GM19239 (cell line): ENCODE data around the gene PSMA7.

ENCODE experiments used
- DNase-seq: peaks from one replicate; pipeline ENCODE4 v3.0.0; 2011; ENCODE audit warnings: low spot score; ENCODE audit not compliant: insufficient read length
- FAIRE-seq: peaks from 2 replicates; lab custom pipeline; 2011; peaks lifted over from hg19 to GRCh38; lab: Jason Lieb, UNC

PSMA7 gene

DNA sequence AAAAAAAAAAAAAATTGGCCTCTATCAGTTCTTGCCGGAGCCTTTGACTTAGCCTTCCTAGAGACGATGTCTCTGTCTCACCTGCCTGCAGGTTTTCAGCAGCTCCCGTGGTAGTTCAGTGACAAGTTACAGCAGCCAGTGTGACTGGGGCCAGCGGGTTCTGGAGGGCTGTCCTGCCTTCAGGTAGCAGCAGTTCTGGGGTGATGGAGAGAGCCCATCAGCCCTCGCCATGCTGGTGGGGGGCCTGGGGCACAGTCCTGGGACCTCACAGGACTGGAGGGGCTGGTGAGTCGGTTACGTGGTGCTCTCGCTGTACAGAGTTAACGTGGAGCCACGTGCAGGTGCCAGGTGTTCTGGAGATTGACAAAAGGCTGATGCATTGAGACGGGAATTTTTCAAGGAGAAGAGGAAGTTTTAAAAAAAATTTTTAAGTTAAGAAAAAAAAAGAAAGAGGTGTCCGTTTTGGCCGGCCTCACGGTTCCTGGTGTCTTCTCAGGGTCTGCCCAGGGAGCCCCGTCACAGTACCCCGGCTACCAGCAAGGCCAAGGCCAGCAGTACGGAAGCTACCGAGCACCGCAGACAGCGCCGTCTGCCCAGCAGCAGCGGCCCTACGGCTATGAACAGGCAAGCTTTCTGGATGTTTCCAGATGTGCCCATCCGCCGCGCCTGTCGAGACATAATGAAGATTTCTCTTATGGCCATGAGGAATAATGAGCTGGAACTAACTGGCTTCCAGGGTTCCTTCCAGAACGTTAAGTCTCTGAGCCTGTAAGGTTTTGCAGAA, 31.0 kb upstream of the PSMA7 start:
- DNase-seq (no peak), FAIRE-seq (no peak)

DNA sequence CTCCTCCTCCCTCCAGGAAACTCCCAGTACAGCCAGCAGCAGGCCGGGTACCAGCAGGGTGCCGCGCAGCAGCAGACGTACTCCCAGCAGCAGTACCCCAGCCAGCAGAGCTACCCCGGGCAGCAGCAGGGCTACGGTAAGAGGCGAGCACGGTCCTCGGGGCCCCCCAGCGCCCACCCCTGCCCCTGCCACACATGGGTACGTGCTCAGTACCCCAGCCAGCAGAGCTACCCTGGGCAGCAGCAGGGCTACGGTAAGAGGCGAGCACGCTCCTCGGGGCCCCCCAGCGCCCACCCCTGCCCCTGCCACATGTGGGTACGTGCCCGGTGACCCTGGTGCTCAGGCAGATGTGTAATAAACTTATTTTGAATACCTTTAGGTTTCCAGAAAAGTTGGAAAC, 29.5 kb upstream of the PSMA7 start:
- DNase-seq (no peak), FAIRE-seq (no peak)

DNA sequence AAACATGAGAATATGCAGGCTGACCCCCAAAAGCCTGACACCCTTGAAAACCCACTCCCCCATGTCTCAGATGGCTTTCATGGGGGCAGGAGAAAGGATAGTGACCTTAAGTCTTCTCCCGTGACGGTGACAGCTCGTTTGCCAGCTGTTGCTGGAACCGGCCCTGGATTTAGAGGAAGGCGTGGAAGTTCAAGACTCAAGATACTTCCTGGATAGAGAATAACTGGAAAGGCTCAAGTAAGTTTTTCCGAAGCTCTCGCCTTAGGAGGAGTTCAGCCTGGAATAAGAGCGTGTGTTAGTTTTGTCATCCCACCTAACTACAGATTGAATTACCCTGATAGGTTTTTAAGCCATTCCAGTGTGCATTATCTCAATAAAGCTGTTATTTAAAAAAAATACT, 28.1 kb upstream of the PSMA7 start:
- no peak for FAIRE-seq

DNA sequence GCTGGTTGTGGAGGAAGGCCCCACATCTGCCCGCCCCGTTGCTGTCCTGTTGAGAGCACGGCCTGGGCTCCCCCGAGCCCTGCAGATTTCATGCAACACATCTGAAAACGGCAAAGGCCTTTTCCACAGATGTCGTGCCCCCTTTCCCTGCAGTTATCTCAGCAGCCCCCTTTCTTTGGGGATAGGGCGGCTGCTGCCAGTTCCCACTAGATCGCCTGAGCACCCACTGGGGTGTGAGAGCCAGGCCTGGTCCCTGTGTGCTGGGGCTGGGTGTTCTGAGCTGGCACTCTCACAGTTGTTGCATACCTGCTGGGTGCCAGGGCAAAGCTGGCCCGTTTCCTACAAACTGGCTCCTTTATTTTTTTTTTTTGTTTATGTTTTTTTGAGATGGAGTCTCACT, 27.3 kb upstream of the PSMA7 start:
- DNase-seq (no peak), FAIRE-seq (no peak)

More for the DNA sequence above, 28.1 kb upstream of the PSMA7 start:
- no peak for DNase-seq

DNA sequence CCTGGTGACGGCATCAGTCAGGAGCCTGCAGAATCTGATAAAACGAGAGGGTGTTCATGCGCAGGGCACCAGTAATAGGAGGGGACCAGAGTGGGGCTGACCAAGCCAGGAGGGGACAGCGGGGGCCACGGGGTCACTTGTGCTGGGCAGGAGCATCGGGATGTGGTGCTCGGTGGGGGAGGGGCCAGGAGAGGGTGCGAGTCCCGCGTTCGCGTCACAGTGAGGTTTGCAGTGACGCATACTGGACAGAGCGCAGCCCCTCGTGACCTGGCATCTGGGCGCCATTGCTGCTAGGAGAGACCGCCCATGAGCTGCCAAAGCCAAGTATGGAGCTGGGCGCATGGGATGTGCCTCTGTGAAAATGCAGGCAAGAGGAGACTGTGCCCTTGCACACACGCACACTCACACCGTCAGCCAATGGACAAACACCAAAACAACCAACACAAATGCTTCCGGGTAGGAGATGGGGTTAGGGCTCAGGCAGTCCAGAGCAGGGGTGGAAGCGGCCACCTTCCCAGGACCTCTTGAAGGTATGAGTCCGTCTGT, 25.8 kb upstream of the PSMA7 start:
- FAIRE-seq (no peak), DNase-seq (no peak)

DNA sequence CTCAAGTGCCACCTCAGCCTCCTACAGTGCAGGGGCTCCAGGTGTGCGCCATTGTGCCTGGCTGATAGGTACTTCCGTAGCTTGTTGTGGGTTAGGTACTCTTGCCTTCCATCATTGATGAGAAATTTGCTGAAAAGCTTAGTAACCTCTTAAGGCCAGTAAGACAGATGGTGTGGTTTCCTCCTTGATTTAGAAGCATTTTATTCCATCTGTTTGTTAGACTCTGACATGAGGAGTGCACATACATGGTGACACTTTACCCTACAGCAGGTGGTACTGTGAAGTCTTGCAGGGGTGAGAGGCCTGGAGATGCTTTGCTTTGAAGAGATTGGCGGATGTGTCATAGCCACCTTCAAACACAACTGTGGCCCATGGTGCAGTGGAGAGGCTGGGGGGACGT, 24.9 kb upstream of the PSMA7 start:
- no peak for DNase-seq
- no peak for FAIRE-seq

DNA sequence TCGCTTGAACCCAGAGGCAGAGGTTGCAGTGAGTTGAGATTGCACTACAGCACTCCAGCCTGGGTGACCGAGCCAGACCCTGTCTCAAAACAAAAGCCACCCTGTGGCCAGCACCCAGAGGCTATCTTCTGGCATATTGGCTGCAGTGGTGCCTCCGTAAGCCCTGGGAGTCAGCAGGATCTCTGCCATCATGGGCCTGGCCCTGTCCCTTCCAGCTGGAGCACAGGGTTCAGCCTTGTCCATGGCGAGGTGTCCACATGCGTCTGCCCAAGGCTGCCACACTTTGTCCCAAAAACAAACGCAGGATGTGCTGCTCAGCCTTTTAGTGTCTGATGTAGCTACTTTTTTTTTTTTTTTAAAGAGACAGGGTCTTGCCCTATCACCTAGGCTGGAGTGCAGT, 24.3 kb upstream of the PSMA7 start:
- DNase-seq, result no peak
- FAIRE-seq, result no peak

DNA sequence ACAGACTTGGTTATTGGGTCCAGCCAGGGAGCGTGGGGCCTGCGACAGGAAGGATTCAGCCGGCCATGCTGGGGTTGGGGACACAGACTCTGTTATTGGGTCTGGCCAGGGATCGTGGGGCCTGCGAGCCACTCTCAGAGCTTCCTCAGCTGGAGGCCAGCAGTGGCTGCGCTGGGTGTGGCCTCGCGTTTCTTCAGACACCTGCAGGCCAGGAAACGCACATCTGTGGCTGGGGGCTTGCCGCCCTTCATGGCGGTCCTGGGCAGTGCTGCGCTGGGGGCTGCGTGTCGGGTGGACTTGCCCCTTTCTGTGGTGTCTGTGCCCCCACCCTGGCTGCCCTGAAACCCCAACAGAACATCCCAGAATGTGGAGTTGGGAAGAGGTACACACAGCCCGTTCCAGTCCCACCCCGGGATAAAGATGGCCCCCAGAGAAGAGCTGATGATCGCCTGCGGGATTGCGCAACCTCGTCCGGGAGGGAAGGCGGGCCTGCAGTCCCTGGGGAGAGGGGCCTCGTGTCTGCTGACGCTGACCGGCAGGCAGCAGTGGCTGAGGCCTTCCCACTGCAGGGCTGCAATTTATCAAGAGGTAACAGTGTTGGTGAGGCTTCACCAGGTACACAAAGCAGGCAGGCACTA, 22.7 kb upstream of the PSMA7 start:
- FAIRE-seq, result no peak
- DNase-seq, result no peak

DNA sequence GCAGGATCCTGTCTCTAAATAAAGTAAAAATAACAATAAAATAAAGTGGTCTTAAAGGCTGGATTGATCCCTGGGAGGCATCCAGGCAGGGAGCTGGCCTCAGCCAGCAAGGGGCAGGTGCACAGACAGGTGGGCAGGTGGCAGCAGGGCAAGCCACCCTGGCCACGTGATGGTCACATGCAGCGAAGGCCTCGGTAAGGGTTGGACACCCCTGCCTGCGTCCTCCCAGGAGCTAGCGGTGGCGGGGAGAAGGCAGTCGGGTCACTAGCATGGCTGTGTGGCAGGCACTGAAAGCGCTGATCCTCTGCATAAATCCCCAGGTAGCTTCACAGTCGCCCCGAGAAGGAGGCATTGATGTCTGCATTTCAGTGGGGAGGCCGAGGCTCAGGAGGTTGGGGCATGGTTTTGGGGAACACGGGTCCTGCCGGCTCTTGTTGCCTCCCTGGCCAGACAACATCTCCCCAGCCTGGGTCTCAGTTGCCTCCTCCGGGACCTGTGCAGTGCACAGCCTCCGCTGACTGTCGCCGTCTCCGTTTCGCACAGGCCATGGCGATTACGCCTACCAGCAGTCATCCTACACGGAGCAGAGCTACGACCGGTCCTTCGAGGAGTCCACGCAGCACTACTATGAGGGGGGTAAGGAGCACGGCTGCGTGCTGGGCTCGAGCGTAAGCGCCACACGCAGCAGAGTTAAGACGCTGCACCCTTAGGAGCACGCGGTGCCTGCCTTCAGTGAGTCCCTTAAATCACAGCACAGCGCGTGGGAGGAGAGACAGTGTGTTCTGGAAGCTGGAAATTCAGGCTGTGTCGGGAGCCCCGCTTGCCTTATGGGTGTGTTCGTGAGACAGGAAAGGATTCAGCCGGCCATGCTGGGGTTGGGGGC, 21.9 kb upstream of the PSMA7 start:
- DNase-seq (no peak), FAIRE-seq (no peak)

DNA sequence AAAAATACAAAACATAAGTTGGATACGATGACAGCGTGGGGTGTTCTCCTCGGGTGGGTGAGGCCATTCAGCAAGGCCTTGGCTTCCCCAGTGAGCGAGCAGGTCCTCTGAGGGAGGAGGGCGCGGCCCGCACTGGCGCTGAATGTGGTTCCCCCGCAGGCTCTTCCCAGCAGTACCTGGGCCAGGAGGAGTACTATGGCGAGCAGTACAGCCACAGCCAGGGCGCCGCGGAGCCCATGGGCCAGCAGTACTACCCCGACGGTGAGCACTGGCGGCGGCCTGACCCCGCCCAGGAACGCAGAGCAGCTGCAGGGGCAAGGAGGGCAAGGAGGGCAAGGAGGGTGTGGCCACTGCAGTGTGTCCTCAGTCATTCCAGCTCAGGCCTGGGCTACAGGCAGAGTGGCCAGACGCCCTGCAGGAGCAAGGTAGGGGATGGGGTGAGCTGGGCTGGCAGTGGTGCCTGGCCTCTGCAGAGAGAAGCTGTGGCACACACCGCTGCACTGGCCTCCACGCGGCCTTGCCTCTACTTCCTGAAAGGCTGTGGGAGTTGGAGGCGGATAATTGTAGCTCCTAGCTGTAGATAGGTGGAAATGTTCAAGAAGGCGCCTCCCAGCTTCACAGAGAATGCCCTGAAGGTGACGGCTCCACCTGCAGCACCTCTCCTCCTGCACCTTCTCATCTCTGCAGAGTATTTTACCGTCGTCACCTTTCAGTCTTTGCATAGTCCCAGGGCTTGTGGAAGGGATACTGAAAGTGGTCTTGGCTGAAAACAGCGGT, 21.0 kb upstream of the PSMA7 start:
- FAIRE-seq, result no peak

DNA sequence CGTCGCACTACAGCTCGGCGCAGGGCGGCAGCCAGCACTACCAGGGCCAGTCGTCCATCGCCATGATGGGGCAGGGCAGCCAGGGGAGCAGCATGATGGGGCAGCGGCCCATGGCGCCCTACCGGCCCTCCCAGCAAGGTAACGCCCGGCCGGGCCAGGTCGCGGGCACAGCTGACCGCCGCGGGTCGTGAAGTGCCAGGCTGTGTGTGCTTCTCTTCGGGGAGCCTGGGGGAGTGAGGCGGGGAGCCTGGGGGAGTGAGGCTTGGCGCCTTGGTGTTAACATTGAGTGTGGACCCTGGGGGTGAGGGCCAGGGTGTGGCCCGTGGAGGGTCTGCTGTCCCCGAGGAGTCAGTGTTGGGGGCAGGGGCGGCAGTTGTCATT, 20.3 kb upstream of the PSMA7 start:
- no peak for DNase-seq
- no peak for FAIRE-seq

More for the DNA sequence above, 21.0 kb upstream of the PSMA7 start:
- no peak for DNase-seq

DNA sequence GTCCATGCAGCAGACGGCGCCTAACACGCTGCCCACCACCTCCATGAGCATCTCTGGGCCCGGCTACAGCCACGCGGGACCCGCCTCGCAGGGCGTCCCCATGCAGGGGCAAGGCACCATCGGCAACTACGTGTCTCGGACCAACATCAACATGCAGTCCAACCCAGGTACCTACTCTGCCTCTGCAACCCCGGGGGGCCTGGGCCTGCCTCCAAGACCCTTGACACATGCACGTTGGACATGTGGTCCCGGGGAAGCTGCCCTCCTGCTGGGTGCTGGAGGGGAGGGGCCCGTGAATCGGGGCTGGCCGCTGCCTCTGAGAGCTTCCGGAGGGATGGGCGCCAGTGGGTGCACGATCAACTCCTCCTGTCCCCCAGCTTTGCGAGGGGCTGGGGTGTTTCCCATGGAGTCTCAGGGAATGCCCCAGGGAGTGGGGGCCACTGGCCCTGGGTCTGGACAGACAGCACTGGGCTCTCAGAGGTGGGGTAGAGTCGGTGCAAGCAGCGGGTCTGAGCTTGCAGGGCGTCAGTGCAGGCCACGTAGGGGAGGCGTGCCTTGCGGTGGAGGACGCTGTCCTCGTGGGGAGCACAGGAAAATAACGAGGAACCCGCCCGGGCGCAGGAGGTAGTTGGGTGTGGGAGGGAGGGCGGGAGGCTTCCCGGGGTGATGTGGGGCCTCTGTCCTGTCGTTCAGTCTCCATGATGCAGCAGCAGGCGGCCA, 19.7 kb upstream of the PSMA7 start:
- DNase-seq, result no peak
- FAIRE-seq, result no peak

DNA sequence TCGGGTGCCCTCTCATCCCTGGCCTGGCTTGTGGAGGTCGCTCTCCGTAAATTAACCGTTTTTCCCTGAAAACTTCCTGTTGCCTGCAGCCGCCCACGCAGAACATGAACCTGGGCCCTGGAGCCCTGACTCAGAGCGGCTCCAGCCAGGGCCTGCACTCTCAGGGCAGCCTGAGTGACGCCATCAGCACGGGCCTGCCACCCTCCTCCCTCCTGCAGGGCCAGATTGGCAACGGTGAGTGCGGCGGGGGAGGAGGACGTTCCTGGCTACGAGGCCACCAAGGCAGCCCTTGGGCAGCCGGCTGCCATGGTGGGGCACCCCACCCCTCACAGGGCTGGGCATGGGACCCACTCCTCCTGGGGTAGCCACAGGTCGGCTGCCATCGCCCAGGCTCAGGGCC, 18.2 kb upstream of the PSMA7 start:
- FAIRE-seq (no peak), DNase-seq (no peak)

DNA sequence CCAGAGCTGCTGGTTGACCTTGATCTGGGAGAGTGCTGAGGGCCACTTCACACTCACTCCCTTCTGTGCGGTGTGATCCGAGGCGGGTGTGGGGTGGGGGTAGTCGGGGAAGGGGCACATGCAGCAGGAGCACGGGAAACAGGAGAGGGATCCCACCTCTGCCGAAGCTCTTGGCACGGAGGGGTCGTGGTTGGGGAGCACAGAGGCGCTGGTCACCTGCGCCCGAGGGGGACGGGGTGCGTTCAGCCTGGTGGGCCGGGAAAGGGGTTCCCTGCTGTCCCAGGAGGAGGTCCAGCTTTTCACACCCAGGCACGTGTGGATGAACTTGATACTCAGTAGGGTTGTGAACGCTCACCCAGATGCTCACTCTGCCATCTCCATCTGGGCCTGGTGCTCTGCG, 17.7 kb upstream of the PSMA7 start:
- FAIRE-seq (no peak), DNase-seq (no peak)

DNA sequence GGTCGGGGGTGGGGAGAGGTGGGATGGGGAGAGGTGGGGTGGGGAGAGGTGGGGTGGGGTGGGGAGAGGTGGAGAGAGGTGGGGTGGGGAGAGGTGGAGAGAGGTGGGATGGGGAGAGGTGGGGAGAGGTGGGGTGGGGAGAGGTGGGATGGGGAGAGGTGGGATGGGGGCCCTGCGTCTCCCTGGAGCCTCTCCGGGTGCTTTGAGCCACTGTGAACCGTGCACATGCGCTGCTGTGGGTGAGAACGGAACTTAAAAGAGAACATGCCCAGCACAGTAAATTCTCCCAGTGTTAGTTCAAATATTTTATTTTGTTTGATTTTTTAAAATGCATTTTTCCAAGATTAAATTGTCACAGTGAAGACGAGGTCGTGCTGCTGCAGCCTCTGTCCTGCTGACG, 17.1 kb upstream of the PSMA7 start:
- DNase-seq, result no peak
- no peak for FAIRE-seq

DNA sequence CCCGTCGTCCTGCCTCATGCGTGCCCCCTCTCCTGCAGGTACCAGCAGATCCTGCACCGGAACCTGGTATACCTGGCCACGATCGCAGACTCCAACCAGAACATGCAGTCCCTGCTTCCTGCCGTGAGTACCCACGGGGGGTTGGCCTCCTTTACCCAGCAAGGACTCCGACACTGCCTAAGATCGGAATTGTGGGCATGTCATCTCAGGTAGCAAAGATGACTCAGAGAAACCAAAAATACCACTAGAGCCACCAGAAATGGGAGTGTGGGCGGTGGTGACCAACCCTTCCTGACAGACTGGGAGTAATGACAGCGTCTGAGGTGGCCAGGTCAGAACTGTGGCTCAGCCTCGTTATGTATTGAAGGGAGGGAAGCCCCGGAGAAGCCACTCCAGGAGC, 16.6 kb upstream of the PSMA7 start:
- no peak for DNase-seq
- no peak for FAIRE-seq

DNA sequence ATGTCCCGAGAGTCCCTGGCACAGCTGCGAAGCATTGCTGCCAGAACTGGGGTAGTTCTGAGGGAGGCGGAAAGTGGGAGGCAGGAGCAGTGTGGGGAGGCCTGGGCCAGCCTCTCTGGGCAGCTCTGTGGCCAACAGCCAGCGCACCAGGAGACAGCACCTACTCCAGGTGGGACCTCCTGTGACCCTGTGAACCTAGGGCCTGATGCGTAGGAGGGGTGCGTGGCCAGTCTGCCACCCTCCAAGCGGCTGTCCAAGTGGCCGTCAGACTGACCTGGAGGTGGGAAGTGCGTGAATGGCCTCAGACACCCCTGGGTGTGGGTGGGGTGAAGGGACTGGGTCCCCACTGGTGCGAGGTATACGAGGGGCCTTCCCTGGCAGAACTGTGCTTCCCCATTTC, 15.9 kb upstream of the PSMA7 start:
- FAIRE-seq (no peak), DNase-seq (no peak)

DNA sequence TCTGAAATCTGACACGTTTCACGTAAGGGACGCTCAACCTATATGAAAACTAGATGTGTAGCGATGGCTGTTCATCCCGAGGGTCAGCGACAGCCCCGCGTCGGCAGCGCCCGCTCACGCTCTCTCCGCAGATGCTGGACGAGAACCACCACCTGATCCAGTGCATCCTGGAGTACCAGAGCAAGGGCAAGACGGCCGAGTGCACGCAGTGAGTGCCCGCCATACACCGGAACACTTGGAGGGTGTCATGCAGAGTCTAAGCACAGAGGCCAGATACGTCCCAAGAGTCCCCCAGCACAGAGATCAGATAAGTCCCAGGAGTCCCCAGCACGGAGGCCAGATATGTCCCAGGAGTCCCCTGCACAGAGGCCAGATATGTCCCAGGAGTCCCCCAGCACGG, 15.3 kb upstream of the PSMA7 start:
- FAIRE-seq, result no peak
- DNase-seq, result no peak

DNA sequence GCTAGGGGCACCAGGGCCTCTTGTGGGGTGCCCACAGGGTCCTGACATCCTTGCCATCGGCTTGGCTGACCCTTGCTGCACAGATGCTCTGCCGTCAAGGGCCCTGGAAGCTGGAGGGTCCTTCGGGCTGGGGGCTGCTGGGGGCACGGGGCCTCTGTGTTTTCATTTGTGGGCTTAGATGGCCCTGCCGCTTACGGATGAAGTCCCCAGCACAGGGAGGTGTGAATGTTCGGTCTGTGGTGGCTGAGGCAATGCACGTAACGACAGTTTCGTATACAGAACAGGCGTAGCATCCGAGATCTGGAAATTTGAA, 14.8 kb upstream of the PSMA7 start:
- DNase-seq, result no peak
- no peak for FAIRE-seq
